SU-DHL-6 (cell line): ENCODE results near the gene ELMO3.

Experiments used
- H2AFZ ChIP-seq: fragments of 200-600 bp; sonication (generic); 2 replicates; pipeline ENCODE4 v1.6.1; 2014; ENCODE audit warnings: low read depth, mild to moderate bottlenecking, moderate library complexity, mixed read lengths, antibody characterized with exemption, low read length; ENCODE audit not compliant: severe bottlenecking
- H3F3A ChIP-seq: fragments of 200-600 bp; shearing (Covaris generic); 2 replicates; pipeline ENCODE4 v1.6.0; 2016; ENCODE audit warnings: antibody characterized with exemption, mild to moderate bottlenecking; ENCODE audit not compliant: insufficient read depth
- H3K27ac ChIP-seq: fragments of 200-600 bp; sonication (generic); 2 replicates; pipeline ENCODE4 v1.5.1; 2016; ENCODE audit warnings: low read depth, mild to moderate bottlenecking, low read length, moderate library complexity, mixed read lengths
- H3K27me3 ChIP-seq: fragments of 200-600 bp; sonication (generic), shearing (Covaris generic); 2 replicates; pipeline ENCODE4 v1.6.0; 2014; ENCODE audit warnings: mild to moderate bottlenecking, low read length
- H3K36me3 ChIP-seq: fragments of 200-600 bp; sonication (generic); 2 replicates; pipeline ENCODE4 v1.6.1; 2014; ENCODE audit warnings: mild to moderate bottlenecking, low read length, mixed read lengths
- H3K4me2 ChIP-seq: fragments of 300-600, 200-600 bp; shearing (Covaris generic), sonication (generic); 2 replicates; pipeline ENCODE4 v1.6.0; 2014; ENCODE audit warnings: low read length, low read depth, mild to moderate bottlenecking; ENCODE audit not compliant: poor library complexity, severe bottlenecking
- H3K4me3 ChIP-seq: fragments of 200-600 bp; sonication (generic); 2 replicates; pipeline ENCODE4 v1.5.1; 2014; ENCODE audit warnings: antibody characterized with exemption, low read length, mild to moderate bottlenecking, mixed read lengths; ENCODE audit not compliant: insufficient read depth, poor library complexity, severe bottlenecking
- H3K79me2 ChIP-seq: fragments of 200-600 bp; sonication (generic); 2 replicates; pipeline ENCODE4 v1.6.1; 2014; ENCODE audit warnings: mild to moderate bottlenecking, low read length, moderate library complexity; ENCODE audit not compliant: insufficient read depth
- H3K9ac ChIP-seq: fragments of 200-600 bp; sonication (generic); 2 replicates; pipeline ENCODE4 v1.7.0; 2014; ENCODE audit warnings: mild to moderate bottlenecking, low read length
- H3K9me2 ChIP-seq: fragments of 200-600 bp; sonication (generic); replicated peaks from 2 replicates; pipeline ENCODE4 v1.6.1; 2014; ENCODE audit warnings: low read length; ENCODE audit not compliant: insufficient read depth
- H3K9me3 ChIP-seq: fragments of 200-600 bp; sonication (generic); 2 replicates; pipeline ENCODE4 v1.6.1; 2014; ENCODE audit warnings: low read length, mixed read lengths; ENCODE audit not compliant: insufficient read depth
- H4K20me1 ChIP-seq: fragments of 200-600 bp; sonication (generic); 2 replicates; pipeline ENCODE4 v1.6.1; 2014; ENCODE audit warnings: low read depth, mild to moderate bottlenecking, antibody characterized with exemption, low read length, moderate library complexity, mixed read lengths
- EZH2phosphoT487 ChIP-seq: fragments of 200-600 bp; sonication (generic), shearing (Covaris generic); conservative IDR thresholded peaks from 2 replicates; pipeline ENCODE4 v1.6.1; 2018; ENCODE audit warnings: mild to moderate bottlenecking, antibody characterized with exemption, low read length, moderate library complexity, mixed read lengths
- TF ChIP-seq, protein P1 (sequence below): fragments of 200-600 bp; sonication (generic); IDR thresholded peaks from one replicate; pipeline ENCODE4 v1.5.1; 2017; ENCODE audit warnings: antibody characterized with exemption, mild to moderate bottlenecking, low read length, moderate library complexity; ENCODE audit not compliant: insufficient read depth, poor library complexity, severe bottlenecking

The ELMO3 gene

DNA sequence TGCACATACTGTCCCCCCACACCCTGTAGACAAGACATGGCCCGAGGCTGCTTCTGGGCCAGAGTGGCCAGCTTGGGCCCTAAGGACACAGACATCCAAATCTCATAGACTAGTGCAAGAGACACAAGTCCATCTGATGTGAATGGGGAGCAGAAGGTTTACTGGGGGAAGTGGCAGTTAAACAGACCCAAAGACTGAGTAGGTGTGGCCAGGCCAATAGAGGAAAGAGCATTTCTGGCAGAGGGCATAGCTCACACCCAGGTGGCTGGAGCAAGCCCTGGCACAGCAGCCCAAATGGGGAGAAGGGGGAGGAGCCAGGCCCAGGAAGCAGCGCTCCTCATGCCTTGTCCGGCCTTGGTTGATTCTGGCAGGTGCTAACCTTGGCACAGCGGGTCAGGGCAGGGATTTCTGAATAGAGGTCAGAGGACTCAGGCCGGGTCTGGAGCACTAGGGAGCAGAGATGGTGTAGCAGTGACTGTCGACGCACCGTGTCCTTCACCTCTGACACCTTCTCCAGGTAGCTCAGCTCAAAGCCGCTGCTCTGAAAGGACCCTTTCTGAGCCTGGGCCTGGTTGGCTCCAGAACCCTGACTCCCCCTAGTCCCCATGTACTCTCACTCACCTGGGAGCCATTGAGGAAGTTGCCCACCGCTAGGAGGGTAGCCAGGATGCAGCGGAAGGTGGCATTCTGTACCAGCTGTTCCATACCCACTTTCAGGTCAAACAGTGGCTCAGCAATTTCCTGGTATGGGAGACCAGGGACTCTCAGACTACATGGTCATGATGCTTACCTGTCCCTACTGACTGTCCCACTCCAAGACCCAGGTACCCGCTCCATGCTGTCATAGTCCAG, 32.1 kb downstream of the ELMO3 start:
- TF ChIP-seq, protein P1, sequence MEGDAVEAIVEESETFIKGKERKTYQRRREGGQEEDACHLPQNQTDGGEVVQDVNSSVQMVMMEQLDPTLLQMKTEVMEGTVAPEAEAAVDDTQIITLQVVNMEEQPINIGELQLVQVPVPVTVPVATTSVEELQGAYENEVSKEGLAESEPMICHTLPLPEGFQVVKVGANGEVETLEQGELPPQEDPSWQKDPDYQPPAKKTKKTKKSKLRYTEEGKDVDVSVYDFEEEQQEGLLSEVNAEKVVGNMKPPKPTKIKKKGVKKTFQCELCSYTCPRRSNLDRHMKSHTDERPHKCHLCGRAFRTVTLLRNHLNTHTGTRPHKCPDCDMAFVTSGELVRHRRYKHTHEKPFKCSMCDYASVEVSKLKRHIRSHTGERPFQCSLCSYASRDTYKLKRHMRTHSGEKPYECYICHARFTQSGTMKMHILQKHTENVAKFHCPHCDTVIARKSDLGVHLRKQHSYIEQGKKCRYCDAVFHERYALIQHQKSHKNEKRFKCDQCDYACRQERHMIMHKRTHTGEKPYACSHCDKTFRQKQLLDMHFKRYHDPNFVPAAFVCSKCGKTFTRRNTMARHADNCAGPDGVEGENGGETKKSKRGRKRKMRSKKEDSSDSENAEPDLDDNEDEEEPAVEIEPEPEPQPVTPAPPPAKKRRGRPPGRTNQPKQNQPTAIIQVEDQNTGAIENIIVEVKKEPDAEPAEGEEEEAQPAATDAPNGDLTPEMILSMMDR: no peak
- no peak for TF ChIP-seq EZH2phosphoT487
- Histone ChIP-seq H3K79me2 (peaks cover 11% of the 10 kb centered on the region), H4K20me1 (no peaks in the 10 kb centered on the region), H3K9me2 (no peaks in the 10 kb centered on the region), H2AFZ (no peak overlapping the region), H3F3A (no peaks in the 10 kb centered on the region), H3K4me3 (no peak overlapping the region), H3K9me3 (no peaks in the 10 kb centered on the region), H3K36me3 (no peaks in the 10 kb centered on the region), H3K9ac (no peak overlapping the region), H3K27ac (no peak overlapping the region), H3K4me2 (no peak overlapping the region), H3K27me3 (no peaks in the 10 kb centered on the region)

DNA sequence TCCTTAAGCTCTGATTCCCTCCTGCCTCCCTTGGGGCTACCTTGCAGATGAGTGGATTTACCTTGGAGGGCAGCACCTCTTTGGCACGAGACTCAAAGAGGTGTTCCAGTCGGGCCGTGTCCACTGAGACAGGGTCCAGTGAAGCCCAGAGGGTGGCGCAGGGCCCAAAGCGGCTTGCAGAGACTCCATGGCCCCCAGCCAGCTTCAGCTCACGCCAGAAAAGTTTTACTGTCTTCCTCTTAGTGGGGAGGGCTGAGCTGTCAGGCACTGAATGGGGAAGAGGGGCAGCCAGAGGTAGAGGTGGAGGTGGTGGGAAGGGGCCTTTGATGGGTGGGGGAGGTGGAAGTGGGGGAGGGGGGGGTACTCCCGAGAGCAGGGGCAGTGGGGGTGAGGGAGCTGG, 34.7 kb downstream of the ELMO3 start:
- Histone ChIP-seq H3K79me2 (no peaks in the 10 kb centered on the region), H3K36me3 (no peaks in the 10 kb centered on the region), H4K20me1 (no peaks in the 10 kb centered on the region), H3K9ac (no peak overlapping the region), H3F3A (no peaks in the 10 kb centered on the region), H3K4me3 (no peak overlapping the region), H3K27ac (no peak overlapping the region), H3K9me3 (no peaks in the 10 kb centered on the region), H3K9me2 (no peaks in the 10 kb centered on the region), H2AFZ (no peak overlapping the region), H3K27me3 (no peaks in the 10 kb centered on the region), H3K4me2 (no peak overlapping the region)
- TF ChIP-seq, protein P1: no peak
- TF ChIP-seq EZH2phosphoT487: no peak

DNA sequence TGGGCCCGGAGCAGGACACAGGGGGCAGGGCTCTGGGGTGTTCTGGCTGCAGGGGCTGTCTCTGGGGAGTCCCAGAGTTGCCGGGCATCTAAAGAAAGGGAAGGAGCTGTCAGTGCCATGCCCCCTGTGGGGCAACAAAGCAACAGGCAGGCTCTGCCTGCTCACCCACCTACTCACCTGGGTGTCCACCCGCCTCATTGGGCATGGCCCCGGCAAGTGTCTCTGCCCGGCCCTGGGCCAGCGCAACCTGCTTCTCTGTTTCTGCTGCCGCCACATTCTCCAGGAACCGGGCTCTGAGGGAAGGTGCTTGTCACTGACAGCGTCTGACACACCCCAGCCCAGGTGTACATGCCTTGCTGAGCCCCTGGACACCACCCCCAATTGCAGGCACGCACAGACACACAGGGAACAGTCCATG, 35.3 kb downstream of the ELMO3 start:
- Histone ChIP-seq H3K27me3 (no peaks in the 10 kb centered on the region), H2AFZ (no peak overlapping the region), H4K20me1 (no peaks in the 10 kb centered on the region), H3K36me3 (no peaks in the 10 kb centered on the region), H3K9ac (no peak overlapping the region), H3K27ac (no peak overlapping the region), H3F3A (no peaks in the 10 kb centered on the region), H3K4me2 (no peak overlapping the region), H3K9me2 (no peaks in the 10 kb centered on the region), H3K79me2 (no peaks in the 10 kb centered on the region), H3K4me3 (no peak overlapping the region), H3K9me3 (no peaks in the 10 kb centered on the region)
- TF ChIP-seq, protein P1: no peak
- TF ChIP-seq EZH2phosphoT487: no peak
